ENCODE data around the gene TSPAN7. TPM values are rescaled to one million over a fixed set of nuclear protein-coding genes. Genes with fewer than 3 reads are reported as not detected.

The TSPAN7 gene
- total and polyA plus RNA-seq, 2 donors (not counting 1 experiment from before 2014, with no cell fraction given) = 0.07 to 0.32 TPM

- CTCF ChIA-PET = no interaction called here
- no peak overlapping the region for H3K4me3 Mint-ChIP-seq
- no CpG with 5 or more reads among the region's 1 CpG for WGBS (ENCODE audit: insufficient coverage)
Observed at GRCh38 chrX:38643903-38644302, 82.6 kb downstream of the TSPAN7 start.

DNA sequence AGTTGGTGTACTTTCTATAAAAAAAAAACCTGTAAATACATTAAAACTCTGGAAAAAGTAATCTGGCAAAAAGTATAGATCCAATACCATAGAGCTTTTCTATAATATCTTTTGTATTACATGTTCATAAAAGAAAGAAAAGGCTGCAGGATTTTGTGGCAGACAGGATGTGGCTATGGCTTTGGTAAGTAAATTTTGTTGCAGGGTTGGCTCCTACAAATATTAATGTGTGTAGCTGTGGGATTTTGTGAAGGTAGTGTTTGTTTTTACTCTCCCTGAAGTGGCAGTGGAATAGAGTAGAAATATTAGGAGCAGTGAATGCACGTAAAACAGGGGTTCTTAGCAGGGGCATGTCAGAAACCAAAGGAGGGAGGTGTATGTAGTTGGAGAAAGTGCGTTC is 84.8 kb downstream of the TSPAN7 start:
- Histone ChIP-seq H2AFZ (ENCODE audit: insufficient read depth, low read depth, low read length, poor library complexity, severe bottlenecking) (no peak overlapping the region), H3K27me3 (replicated peaks in 1 of 4; ENCODE audit: control extremely low read depth in 1 of 4, control insufficient read depth in 3 of 4, insufficient read depth in 4 of 4, low read length in 3 of 4) (no peaks in the 10 kb centered on the region), H3K9me3 (ENCODE audit: control extremely low read depth in 1 of 3, control insufficient read depth in 2 of 3, insufficient read depth in 1 of 3, low read length in 2 of 3) (no peaks in the 10 kb centered on the region), H3K9ac (ENCODE audit: low read length) (no peak overlapping the region), H3K36me3 (replicated peaks in 1 of 2; ENCODE audit: control extremely low read depth in 1 of 2, control insufficient read depth in 1 of 2, extremely low read depth in 1 of 2, insufficient read depth in 2 of 2, low read length in 1 of 2) (no peaks in the 10 kb centered on the region), H3K79me2 (ENCODE audit: control insufficient read depth, insufficient read depth, low read length) (no peaks in the 10 kb centered on the region), H3K4me2 (replicated peaks; ENCODE audit: low read depth, low read length, poor library complexity, severe bottlenecking) (no peak overlapping the region), H3K27ac (ENCODE audit: low read length in 2 of 2) (no peak overlapping the region), H3K4me3 (ENCODE audit: control extremely low read depth in 1 of 5, extremely low read depth in 1 of 5, insufficient read depth in 1 of 5, low read depth in 2 of 5, low read length in 4 of 5) (no peak overlapping the region), H3K4me1 (ENCODE audit: control insufficient read depth in 2 of 2, insufficient read depth in 2 of 2, low read length in 2 of 2) (no peaks in the 10 kb centered on the region), H4K20me1 (ENCODE audit: control insufficient read depth, insufficient read depth, low read length, poor library complexity, severe bottlenecking) (no peaks in the 10 kb centered on the region)
- intact Hi-C loops (cut with micrococcal nuclease) = no loop called here
- POLR2A ChIA-PET = no interaction called here
- no peaks in the 10 kb centered on the region for H3K4me1 Mint-ChIP-seq
- TF ChIP-seq CTCF (IDR thresholded peaks at IDR 0.05) (no peak), EZH2 (IDR thresholded peaks at IDR 0.05; ENCODE audit: borderline replicate concordance, insufficient read depth, low read depth, low read length, poor library complexity, severe bottlenecking) (no peak)
- no peaks in the 10 kb centered on the region for H3K9me3 Mint-ChIP-seq (ENCODE audit: insufficient read depth)
- no peak overlapping the region for H3K4me3 Mint-ChIP-seq
- DNase-seq (no peak), ATAC-seq (ENCODE audit: low read depth) (no peak)
- WGBS (ENCODE audit: insufficient coverage) = no CpG with 5 or more reads among the region's 2 CpGs
- no peak overlapping the region for H3K27ac Mint-ChIP-seq
- peaks cover 8% of the 10 kb centered on the region for H3K27me3 Mint-ChIP-seq
- CTCF ChIA-PET = interaction anchor here (1.2 kb wide), 1 partner anchor 11 kb away, joined by 3 read pairs; no protein-coding TSS in a partner anchor

More at GRCh38 chrX:38643903-38644302, 82.6 kb downstream of the TSPAN7 start:
- Mint-ChIP-seq H3K9me3 (ENCODE audit: insufficient read depth) (no peaks in the 10 kb centered on the region), H3K27me3 (peaks cover 8% of the 10 kb centered on the region), H3K4me1 (no peaks in the 10 kb centered on the region), H3K27ac (no peak overlapping the region)
- Histone ChIP-seq H3K9me3 (ENCODE audit: control extremely low read depth in 1 of 3, control insufficient read depth in 2 of 3, insufficient read depth in 1 of 3, low read length in 2 of 3) (no peaks in the 10 kb centered on the region), H3K79me2 (ENCODE audit: control insufficient read depth, insufficient read depth, low read length) (no peaks in the 10 kb centered on the region), H3K4me2 (replicated peaks; ENCODE audit: low read depth, low read length, poor library complexity, severe bottlenecking) (no peak overlapping the region), H3K27ac (ENCODE audit: low read length in 2 of 2) (no peak overlapping the region), H3K27me3 (replicated peaks in 1 of 4; ENCODE audit: control extremely low read depth in 1 of 4, control insufficient read depth in 3 of 4, insufficient read depth in 4 of 4, low read length in 3 of 4) (no peaks in the 10 kb centered on the region), H4K20me1 (ENCODE audit: control insufficient read depth, insufficient read depth, low read length, poor library complexity, severe bottlenecking) (no peaks in the 10 kb centered on the region), H3K36me3 (replicated peaks in 1 of 2; ENCODE audit: control extremely low read depth in 1 of 2, control insufficient read depth in 1 of 2, extremely low read depth in 1 of 2, insufficient read depth in 2 of 2, low read length in 1 of 2) (no peaks in the 10 kb centered on the region), H3K4me1 (ENCODE audit: control insufficient read depth in 2 of 2, insufficient read depth in 2 of 2, low read length in 2 of 2) (no peaks in the 10 kb centered on the region), H2AFZ (ENCODE audit: insufficient read depth, low read depth, low read length, poor library complexity, severe bottlenecking) (no peak overlapping the region), H3K9ac (ENCODE audit: low read length) (no peak overlapping the region), H3K4me3 (ENCODE audit: control extremely low read depth in 1 of 5, extremely low read depth in 1 of 5, insufficient read depth in 1 of 5, low read depth in 2 of 5, low read length in 4 of 5) (no peak overlapping the region)
- intact Hi-C loops (cut with micrococcal nuclease) = no loop called here
- no peak for TF ChIP-seq EZH2 (IDR thresholded peaks at IDR 0.05; ENCODE audit: borderline replicate concordance, insufficient read depth, low read depth, low read length, poor library complexity, severe bottlenecking)
- no peak for TF ChIP-seq CTCF (IDR thresholded peaks at IDR 0.05)
- POLR2A ChIA-PET = no interaction called here
- ATAC-seq (ENCODE audit: low read depth) (no peak), DNase-seq (no peak)

Measured in B cell (primary cell).